Colonic mucosa (tissue), 4 donors: Measurements from ENCODE around the gene COL2A1. TPM values are rescaled to one million over a fixed set of nuclear protein-coding genes. Genes with fewer than 3 reads are reported as not detected.

ENCODE experiments used
- DNase-seq: peaks from one replicate; pipeline ENCODE4 v3.0.0-alpha.2; 2020
- H3K27ac ChIP-seq: fragments of 200-600 bp; one replicate; pipeline ENCODE4 v1.8.0; 2021
- H3K27me3 ChIP-seq: fragments of 200-600 bp; one replicate; pipeline ENCODE4 v1.8.0; 2021
- H3K36me3 ChIP-seq: fragments of 200-600 bp; one replicate; pipeline ENCODE4 v1.8.0; 2021
- H3K4me1 ChIP-seq: fragments of 200-600 bp; one replicate; pipeline ENCODE4 v1.8.0; 2021; ENCODE audit warnings: mild to moderate bottlenecking
- H3K4me3 ChIP-seq: fragments of 200-600 bp; one replicate; pipeline ENCODE4 v1.8.0; 2021
- H3K9ac ChIP-seq, 2 donors: one replicate each; pipeline ENCODE4 v1.7.0; 2013; ENCODE audit warnings: control low read depth in 2 of 2, low read depth in 2 of 2, low read length in 2 of 2
- H3K9me3 ChIP-seq: fragments of 200-600 bp; one replicate; pipeline ENCODE4 v1.8.0; 2021
- intact Hi-C: fragments of 100-400 bp; cut with DNase I; formaldehyde crosslinking; loops from one replicate; pipeline ENCODE4 v1.14.1; 2022
- total RNA-seq, 2 donors: library from RNA; stranded (reverse); fragmentation: NEBNext Ultra II Directional in 1 of 2; extraction: Animal tissue kit (Norgen Biotek cat#: 25700) in 1 of 2; gene quantifications; one replicate each; pipeline ENCODE4 v1.2.1, GENCODE V29; 2021
- TF ChIP-seq, protein P1 (sequence below): fragments of 200-600 bp; IDR thresholded peaks from one replicate; pipeline ENCODE4 v1.8.0; 2022; ENCODE audit warnings: antibody characterized with exemption, mild to moderate bottlenecking
- donor health status: healthy.
- donor health status: DM: no; HTN: no; CAD: no.
- donor health status: DM: no; HTN: no; CAD: no.

Gene COL2A1
- total RNA-seq, 2 donors from 2014 or later, result 1.1 to 1.3 TPM

DNA sequence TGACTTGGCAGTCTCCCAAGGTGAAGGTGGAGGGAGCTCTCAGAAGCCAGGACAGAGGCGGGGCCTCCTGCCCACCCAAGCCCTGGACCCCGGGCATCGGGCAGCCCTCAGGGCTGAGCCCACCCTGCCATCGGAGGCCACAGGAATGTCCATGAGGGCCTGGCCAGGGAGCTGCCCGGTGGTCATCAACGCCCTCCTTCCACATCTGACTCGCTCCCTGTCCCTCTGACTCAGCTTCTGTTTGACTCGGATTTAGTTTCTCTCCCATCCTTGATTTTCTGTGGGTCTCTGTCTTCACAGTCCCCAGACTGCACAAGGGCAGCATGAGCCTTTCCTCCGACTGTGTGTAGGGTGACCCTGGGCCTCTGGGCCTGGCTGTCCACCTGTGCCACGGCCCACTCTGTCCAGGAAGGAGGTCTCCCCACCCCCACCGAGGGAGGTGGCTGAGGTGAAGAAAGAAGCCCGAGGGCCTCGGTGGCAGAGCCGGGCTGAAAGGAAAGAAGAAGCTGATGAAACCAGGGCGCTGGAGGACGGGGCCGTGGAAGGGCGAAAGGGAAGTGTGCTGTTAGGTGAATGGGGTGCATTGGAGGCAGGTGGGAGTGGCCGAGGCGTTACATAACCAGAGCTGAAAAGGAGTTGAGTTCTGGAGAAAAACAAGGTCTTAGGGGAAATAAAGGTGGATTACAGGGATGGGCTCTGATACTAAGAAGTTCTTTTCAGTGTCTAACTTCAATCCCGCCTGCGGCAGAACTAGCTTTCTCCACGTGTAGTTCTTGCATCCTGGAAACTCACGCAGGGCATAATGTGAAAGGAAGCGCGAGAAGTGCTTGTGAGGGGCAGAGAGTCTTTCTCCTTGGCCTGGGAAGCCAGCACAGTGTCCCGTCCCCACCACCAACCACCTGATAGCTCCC lies 57.6 kb downstream of the COL2A1 start:
- no peaks in the 10 kb centered on the region for H3K27me3 ChIP-seq
- H3K27ac ChIP-seq, result no peak overlapping the region
- H3K9ac ChIP-seq, result peak overlapping the region in 1 of 2 donors; percentile 48
- H3K9me3 ChIP-seq, result no peaks in the 10 kb centered on the region
- peaks cover 12% of the 10 kb centered on the region for H3K4me1 ChIP-seq
- H3K4me3 ChIP-seq, result no peak overlapping the region
- no peaks in the 10 kb centered on the region for H3K36me3 ChIP-seq
- intact Hi-C loops, result no loop called here
- TF ChIP-seq, protein P1, sequence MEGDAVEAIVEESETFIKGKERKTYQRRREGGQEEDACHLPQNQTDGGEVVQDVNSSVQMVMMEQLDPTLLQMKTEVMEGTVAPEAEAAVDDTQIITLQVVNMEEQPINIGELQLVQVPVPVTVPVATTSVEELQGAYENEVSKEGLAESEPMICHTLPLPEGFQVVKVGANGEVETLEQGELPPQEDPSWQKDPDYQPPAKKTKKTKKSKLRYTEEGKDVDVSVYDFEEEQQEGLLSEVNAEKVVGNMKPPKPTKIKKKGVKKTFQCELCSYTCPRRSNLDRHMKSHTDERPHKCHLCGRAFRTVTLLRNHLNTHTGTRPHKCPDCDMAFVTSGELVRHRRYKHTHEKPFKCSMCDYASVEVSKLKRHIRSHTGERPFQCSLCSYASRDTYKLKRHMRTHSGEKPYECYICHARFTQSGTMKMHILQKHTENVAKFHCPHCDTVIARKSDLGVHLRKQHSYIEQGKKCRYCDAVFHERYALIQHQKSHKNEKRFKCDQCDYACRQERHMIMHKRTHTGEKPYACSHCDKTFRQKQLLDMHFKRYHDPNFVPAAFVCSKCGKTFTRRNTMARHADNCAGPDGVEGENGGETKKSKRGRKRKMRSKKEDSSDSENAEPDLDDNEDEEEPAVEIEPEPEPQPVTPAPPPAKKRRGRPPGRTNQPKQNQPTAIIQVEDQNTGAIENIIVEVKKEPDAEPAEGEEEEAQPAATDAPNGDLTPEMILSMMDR, result no peak
- no peak for DNase-seq

DNA sequence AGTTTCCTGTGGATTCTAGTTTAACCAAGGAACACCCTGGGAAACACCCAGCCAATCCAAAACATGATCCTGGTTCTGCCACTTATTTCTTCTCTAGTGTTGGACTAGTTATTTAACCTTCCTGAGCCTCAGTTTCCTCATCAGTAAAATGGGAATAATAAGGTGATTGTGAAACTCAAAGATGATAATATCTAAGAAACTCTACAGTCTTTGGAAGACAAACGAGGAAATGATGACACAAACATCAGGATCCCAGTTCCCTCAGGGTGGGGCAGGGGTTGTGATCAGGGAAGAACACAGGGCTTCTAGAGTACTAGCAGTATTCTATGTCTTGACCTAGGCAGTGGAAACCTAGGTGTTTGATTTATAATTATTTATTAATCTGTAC lies 58.9 kb downstream of the COL2A1 start:
- peaks cover 12% of the 10 kb centered on the region for H3K4me1 ChIP-seq
- TF ChIP-seq, protein P1, result no peak
- no peaks in the 10 kb centered on the region for H3K27me3 ChIP-seq
- peak; percentile 59 for DNase-seq
- no peaks in the 10 kb centered on the region for H3K36me3 ChIP-seq
- no peaks in the 10 kb centered on the region for H3K9me3 ChIP-seq
- H3K27ac ChIP-seq, result peak overlapping the region; percentile 61
- H3K9ac ChIP-seq, result peak overlapping the region in 1 of 2 donors; percentile 30
- intact Hi-C loops, result no loop called here
- no peak overlapping the region for H3K4me3 ChIP-seq

DNA sequence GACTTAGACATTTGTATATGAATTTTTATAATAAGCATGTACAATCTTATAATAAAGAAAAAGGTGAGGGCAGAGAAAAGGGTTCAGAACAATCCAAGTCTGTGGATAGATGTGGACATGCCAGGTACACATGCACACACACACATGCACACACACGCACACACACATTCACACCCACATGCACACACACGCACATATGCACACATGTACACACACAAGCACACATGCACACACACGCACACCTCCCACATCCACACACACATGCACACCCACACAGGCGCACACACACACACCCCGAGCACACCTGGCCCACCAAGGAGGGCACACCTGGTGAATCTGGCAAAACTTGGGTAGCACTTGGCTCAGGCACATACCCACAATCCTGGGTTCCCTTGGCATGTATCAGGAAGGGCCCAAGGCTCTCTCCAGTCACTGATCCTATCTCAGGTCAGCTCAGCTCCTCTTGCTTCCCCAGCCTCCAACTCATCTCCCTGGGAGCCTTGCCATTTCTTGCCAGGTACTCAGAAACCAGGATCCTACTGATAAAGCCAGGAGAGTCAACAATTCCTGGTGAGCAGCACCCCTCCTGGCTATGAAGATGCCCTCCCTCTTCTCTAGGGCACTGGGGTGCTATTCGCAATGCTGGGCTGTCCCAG lies 59.5 kb downstream of the COL2A1 start:
- DNase-seq, result no peak
- no peak overlapping the region for H3K4me3 ChIP-seq
- TF ChIP-seq, protein P1, result no peak
- peak overlapping the region; percentile 61 for H3K27ac ChIP-seq
- peak overlapping the region in 1 of 2 donors; percentile 30 for H3K9ac ChIP-seq
- no peaks in the 10 kb centered on the region for H3K27me3 ChIP-seq
- intact Hi-C loops, result no loop called here
- no peaks in the 10 kb centered on the region for H3K36me3 ChIP-seq
- no peaks in the 10 kb centered on the region for H3K9me3 ChIP-seq
- H3K4me1 ChIP-seq, result peaks cover 10% of the 10 kb centered on the region

DNA sequence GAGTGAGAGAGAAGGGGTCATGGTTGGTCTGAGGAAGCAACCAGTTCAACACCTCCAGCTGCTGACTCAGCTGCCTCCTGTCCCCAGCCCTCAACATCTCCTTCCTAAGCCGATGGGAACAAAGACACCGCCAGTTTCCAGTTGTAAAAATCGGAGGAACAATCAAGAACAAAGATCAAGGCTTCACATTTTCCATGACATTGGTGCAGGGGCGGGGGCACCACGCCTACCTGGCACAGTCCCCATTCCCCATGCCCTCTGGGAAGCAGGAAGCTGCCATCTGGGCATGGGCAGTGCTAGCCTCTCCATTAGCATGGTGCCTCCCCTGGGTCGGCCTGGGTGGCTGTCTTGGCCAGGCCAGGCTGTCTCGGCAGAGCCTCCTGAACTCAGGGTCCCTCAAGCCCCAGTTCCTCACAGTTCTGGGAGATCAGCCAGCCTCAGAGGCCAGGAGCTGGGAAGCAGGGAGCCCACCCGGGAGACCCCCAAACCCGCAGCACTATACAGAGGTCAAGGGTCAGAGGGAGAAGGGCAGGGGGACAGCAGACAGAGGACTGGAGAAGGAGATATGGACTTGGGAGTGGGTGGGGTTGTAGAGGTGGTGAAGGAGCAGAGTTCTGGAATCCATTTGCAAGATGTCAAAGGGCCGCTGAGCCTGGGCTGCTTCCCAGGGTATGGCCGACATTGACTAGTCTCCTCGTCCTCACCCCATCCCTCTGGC lies 60.5 kb downstream of the COL2A1 start:
- Histone ChIP-seq H3K36me3 (no peaks in the 10 kb centered on the region), H3K27ac (peak overlapping the region; percentile 55), H3K4me3 (no peak overlapping the region), H3K4me1 (peaks cover 7% of the 10 kb centered on the region), H3K27me3 (no peaks in the 10 kb centered on the region), H3K9ac (peak overlapping the region; percentile 14 to 64), H3K9me3 (no peaks in the 10 kb centered on the region)
- TF ChIP-seq, protein P1, result no peak
- peak; percentile 93 for DNase-seq
- intact Hi-C loops, result no loop called here

DNA sequence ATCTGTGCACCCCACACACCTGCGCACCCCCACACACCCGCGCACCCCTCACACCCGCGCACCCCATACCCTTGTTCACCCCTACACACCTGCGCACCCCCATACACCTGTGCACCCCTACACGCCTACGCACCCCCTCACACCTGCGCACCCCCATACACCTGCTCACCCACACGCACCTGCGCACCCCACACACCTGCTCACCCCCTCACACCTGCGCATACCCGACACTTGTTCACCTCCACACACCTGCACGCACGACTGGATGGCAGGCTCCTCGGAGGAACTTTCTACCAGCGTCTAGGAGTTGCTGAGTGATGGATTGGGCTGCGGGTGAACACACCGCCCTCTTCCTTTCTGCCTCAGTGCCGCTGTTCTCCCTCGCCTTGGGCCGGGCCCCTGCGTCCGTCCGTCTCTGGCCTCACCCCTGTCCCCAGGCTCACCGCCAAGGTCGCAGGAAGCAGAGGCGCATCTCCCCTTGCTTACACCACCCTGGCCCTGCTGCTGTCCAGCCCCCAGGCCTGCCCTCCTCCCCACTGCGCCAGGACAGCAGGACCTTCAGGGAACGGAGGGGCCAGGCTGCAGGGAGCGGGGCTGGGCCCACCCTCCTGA lies 61.6 kb downstream of the COL2A1 start:
- peak overlapping the region; percentile 55 for H3K27ac ChIP-seq
- no peaks in the 10 kb centered on the region for H3K36me3 ChIP-seq
- TF ChIP-seq, protein P1, result no peak
- H3K4me1 ChIP-seq, result peaks cover 7% of the 10 kb centered on the region
- H3K27me3 ChIP-seq, result no peaks in the 10 kb centered on the region
- H3K9me3 ChIP-seq, result no peaks in the 10 kb centered on the region
- no peak for DNase-seq
- H3K9ac ChIP-seq, result peak overlapping the region; percentile 52 to 64
- no peak overlapping the region for H3K4me3 ChIP-seq
- intact Hi-C loops, result no loop called here
